ENCODE results near the gene FGF12.

DNA sequence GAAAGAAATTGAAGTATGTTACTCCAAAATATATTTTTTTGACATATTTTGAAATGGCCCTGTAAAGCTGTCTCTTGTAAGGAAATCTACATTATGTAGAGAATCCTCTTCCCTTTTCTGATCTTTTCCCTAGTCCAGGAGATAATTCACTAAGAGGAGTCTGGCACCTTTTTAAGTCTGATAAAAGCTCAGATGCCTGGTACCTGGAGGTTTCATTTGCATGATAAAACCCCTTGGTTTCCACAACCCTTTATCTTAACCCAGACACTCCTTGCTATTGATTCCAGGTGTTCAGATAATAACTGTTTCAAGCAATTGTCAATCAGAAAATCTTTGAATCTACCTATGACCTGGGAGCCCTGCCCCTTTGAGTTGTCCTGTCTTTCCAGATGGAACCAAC is 26.5 kb downstream of the FGF12 start:
- TF ChIP-seq, protein P1, sequence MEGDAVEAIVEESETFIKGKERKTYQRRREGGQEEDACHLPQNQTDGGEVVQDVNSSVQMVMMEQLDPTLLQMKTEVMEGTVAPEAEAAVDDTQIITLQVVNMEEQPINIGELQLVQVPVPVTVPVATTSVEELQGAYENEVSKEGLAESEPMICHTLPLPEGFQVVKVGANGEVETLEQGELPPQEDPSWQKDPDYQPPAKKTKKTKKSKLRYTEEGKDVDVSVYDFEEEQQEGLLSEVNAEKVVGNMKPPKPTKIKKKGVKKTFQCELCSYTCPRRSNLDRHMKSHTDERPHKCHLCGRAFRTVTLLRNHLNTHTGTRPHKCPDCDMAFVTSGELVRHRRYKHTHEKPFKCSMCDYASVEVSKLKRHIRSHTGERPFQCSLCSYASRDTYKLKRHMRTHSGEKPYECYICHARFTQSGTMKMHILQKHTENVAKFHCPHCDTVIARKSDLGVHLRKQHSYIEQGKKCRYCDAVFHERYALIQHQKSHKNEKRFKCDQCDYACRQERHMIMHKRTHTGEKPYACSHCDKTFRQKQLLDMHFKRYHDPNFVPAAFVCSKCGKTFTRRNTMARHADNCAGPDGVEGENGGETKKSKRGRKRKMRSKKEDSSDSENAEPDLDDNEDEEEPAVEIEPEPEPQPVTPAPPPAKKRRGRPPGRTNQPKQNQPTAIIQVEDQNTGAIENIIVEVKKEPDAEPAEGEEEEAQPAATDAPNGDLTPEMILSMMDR (IDR thresholded peaks at IDR 0.05), result no peak
- no peak for TF ChIP-seq POLR2AphosphoS5 (IDR thresholded peaks at IDR 0.05)

Measured in breast epithelium (tissue), 3 donors.